HepG2 (cell line): ENCODE results near the gene CHST6. TPM values are rescaled to one million over a fixed set of nuclear protein-coding genes. Genes with fewer than 3 reads are reported as not detected.
A peak's percentile ranks its signal among the peaks of the same experiment; 100 is the strongest.

Experiments used
- ATF2 ChIP-seq: sonication (generic); formaldehyde crosslinking; IDR thresholded peaks from 2 replicates; pipeline ENCODE4 v1.4.0; 2020; ENCODE audit warnings: missing genetic modification reagents
- ATM ChIP-seq: fragments of 450-650 bp; IDR thresholded peaks from 2 replicates; pipeline ENCODE4 v1.7.1; 2017; ENCODE audit warnings: mild to moderate bottlenecking, borderline replicate concordance
- CEBPB ChIP-seq: IDR thresholded peaks from 2 replicates; pipeline ENCODE4 v1.6.1; 2011; ENCODE audit warnings: low read depth, low read length, improper control_type of control experiment, borderline replicate concordance
- CHD2 ChIP-seq: IDR thresholded peaks from 2 replicates; pipeline ENCODE4 v1.6.1; 2011; ENCODE audit warnings: low read depth, low read length, improper control_type of control experiment
- ELF3 ChIP-seq: IDR thresholded peaks from 2 replicates; pipeline ENCODE4 v1.6.1; 2016; ENCODE audit warnings: missing genetic modification reagents, missing compliant biosample characterization
- FOXA3 ChIP-seq: IDR thresholded peaks from 2 replicates; pipeline ENCODE4 v1.6.1; 2016; ENCODE audit warnings: missing genetic modification reagents, missing compliant biosample characterization
- FOXK1 ChIP-seq: sonication (generic); formaldehyde crosslinking; IDR thresholded peaks from 2 replicates; pipeline ENCODE4 v1.4.0; 2020; ENCODE audit warnings: low read depth, missing genetic modification reagents, borderline replicate concordance
- NR2F1 ChIP-seq, 2 experiments: fragments of 450-650 bp in 1 of 2; formaldehyde crosslinking in 1 of 2; IDR thresholded peaks; 2 replicates each; pipeline versions ENCODE4 v1.5.0 to v1.6.1; 2016 to 2020; ENCODE audit warnings: mild to moderate bottlenecking in 1 of 2, missing compliant biosample characterization in 1 of 2, missing genetic modification reagents in 1 of 2, moderate library complexity in 1 of 2
- NR2F6 ChIP-seq, 2 experiments: IDR thresholded peaks; 2 replicates each; pipeline ENCODE4 v1.6.1; 2016; ENCODE audit warnings: antibody characterized with exemption in 1 of 2, mild to moderate bottlenecking in 1 of 2
- PAXIP1 ChIP-seq: sonication (generic); formaldehyde crosslinking; conservative IDR thresholded peaks from 2 replicates; pipeline ENCODE4 v1.4.0; 2020; ENCODE audit warnings: mild to moderate bottlenecking, missing genetic modification reagents, moderate library complexity
- PLSCR1 ChIP-seq: sonication (generic); formaldehyde crosslinking; IDR thresholded peaks from 2 replicates; pipeline ENCODE4 v1.5.0; 2020; ENCODE audit warnings: missing genetic modification reagents, mild to moderate bottlenecking, borderline replicate concordance
- RCOR2 ChIP-seq: IDR thresholded peaks from 2 replicates; pipeline ENCODE4 v1.6.1; 2016; ENCODE audit warnings: missing biosample characterization, missing genetic modification reagents
- TBX2 ChIP-seq: sonication (generic); formaldehyde crosslinking; IDR thresholded peaks from 2 replicates; pipeline ENCODE4 v1.5.0; 2020; ENCODE audit warnings: missing genetic modification reagents, mild to moderate bottlenecking, borderline replicate concordance
- TOE1 ChIP-seq: sonication (generic); formaldehyde crosslinking; IDR thresholded peaks from 2 replicates; pipeline ENCODE4 v1.4.0; 2020; ENCODE audit warnings: mild to moderate bottlenecking, missing genetic modification reagents
- ZNF101 ChIP-seq: sonication (generic); formaldehyde crosslinking; IDR thresholded peaks from 2 replicates; pipeline ENCODE4 v1.4.0; 2020; ENCODE audit warnings: mild to moderate bottlenecking, low read depth, missing genetic modification reagents, borderline replicate concordance
- ZNF225 ChIP-seq: sonication (generic); formaldehyde crosslinking; IDR thresholded peaks from 2 replicates; pipeline ENCODE4 v1.4.0; 2020; ENCODE audit warnings: mild to moderate bottlenecking, missing genetic modification reagents
- ZNF589 ChIP-seq: sonication (generic); formaldehyde crosslinking; conservative IDR thresholded peaks from 2 replicates; pipeline ENCODE4 v1.8.0; 2022; ENCODE audit warnings: mild to moderate bottlenecking, moderate library complexity, missing genetic modification reagents
- ZNF816 ChIP-seq: sonication (generic); formaldehyde crosslinking; IDR thresholded peaks from 2 replicates; pipeline ENCODE4 v1.8.0; 2022; ENCODE audit warnings: missing genetic modification reagents, mild to moderate bottlenecking, borderline replicate concordance
- polyA plus RNA-seq, 8 experiments: library from polyadenylated mRNA; depleted of rRNA in 3 of 8; stranded (reverse) in 7 of 8; unstranded in 1 of 8; fragments of >200 nt; fragmentation: Illumina TruSeq in 4 of 8; extraction: Trizol in 4 of 8; gene quantifications; 2 replicates each; pipeline versions ENCODE4 v1.2.1 to v1.2.3, GENCODE V29; 2011 to 2016; ENCODE audit warnings: low read depth in 4 of 8, missing spikeins in 1 of 8, mixed read lengths in 1 of 8; ENCODE audit not compliant: insufficient read depth in 1 of 8
- total RNA-seq, 5 experiments: library from RNA; depleted of rRNA; stranded (reverse); fragments of >200 nt; fragmentation: Illumina TruSeq; extraction: Trizol; gene quantifications; 2 replicates each; pipeline ENCODE4 v1.2.3, GENCODE V29; 2016; ENCODE audit warnings: low read depth in 1 of 5

Gene CHST6
- total and polyA plus RNA-seq, 2 of the 13 experiments (the other 11 are each of a cell fraction or from before 2014, with no cell fraction given) = 0.18 to 0.91 TPM

- TF ChIP-seq FOXK1 (CRISPR knock-in tag) = peak; percentile 35; the same call in 1 of the 2 replicates
- TF ChIP-seq RCOR2 (CRISPR knock-in tag) = 0 out of 2 replicates have a peak, but pooled peaks have one; percentile 21
- TF ChIP-seq CEBPB = peak; percentile 86
- no peak for TF ChIP-seq ATM
- TF ChIP-seq PLSCR1 (CRISPR knock-in tag) = no peak
- TF ChIP-seq CHD2 = no peak
- no peak for TF ChIP-seq NR2F6 (IDR thresholded peaks at IDR 0.05)
- peak; percentile 48; the same call in 1 of the 2 replicates for TF ChIP-seq NR2F6 (CRISPR knock-in tag; IDR thresholded peaks at IDR 0.05)
- TF ChIP-seq FOXA3 (CRISPR knock-in tag) = peak; percentile 67
- no peak for TF ChIP-seq ZNF101 (CRISPR knock-in tag)
- TF ChIP-seq ZNF225 = no peak
- no peak for TF ChIP-seq ZNF589
- peak; percentile 43; the same call in 1 of the 2 replicates for TF ChIP-seq PAXIP1 (CRISPR knock-in tag)
- TF ChIP-seq TBX2 = 0 out of 2 replicates have a peak, but pooled peaks have one; percentile 45
- TF ChIP-seq ELF3 (CRISPR knock-in tag) = peak; percentile 84
- no peak for TF ChIP-seq NR2F1 (CRISPR knock-in tag; IDR thresholded peaks at IDR 0.05)
- TF ChIP-seq ZNF816 (CRISPR knock-in tag) = no peak
- TF ChIP-seq ATF2 (CRISPR knock-in tag) = no peak
- no peak for TF ChIP-seq TOE1 (CRISPR knock-in tag)
Observed at GRCh38 chr16:75506574-75506973, 11.3 kb upstream of the CHST6 start (continued).
